RWPE2 (cell line): Measurements from ENCODE around the gene CD320.
A peak's percentile ranks its signal among the peaks of the same experiment; 100 is the strongest.

ENCODE experiments used
- ATAC-seq: fragments of 200-7000 bp; cut with Tn5 transposase; 3 replicates; pipeline ENCODE4 v1.9.1; 2021; ENCODE audit warnings: low read depth
- DNase-seq: peaks from one replicate; pipeline ENCODE4 v3.0.0-alpha.2; 2020; ENCODE audit warnings: low spot score
- H3K27ac ChIP-seq: fragments of 450-650 bp; 2 replicates; pipeline ENCODE4 v1.5.1; 2017; ENCODE audit warnings: mild to moderate bottlenecking; ENCODE audit not compliant: poor library complexity, severe bottlenecking
- H3K27me3 ChIP-seq: fragments of 250-450 bp; sonication (Bioruptor Pico); 2 replicates; pipeline ENCODE4 v1.5.1; 2021; ENCODE audit warnings: mild to moderate bottlenecking, moderate library complexity; ENCODE audit not compliant: insufficient read depth, poor library complexity, severe bottlenecking
- H3K36me3 ChIP-seq: fragments of 250-450 bp; sonication (Bioruptor Pico); 2 replicates; pipeline ENCODE4 v1.5.1; 2020; ENCODE audit warnings: low read depth, mild to moderate bottlenecking, moderate library complexity
- H3K4me1 ChIP-seq: fragments of 250-450 bp; sonication (Bioruptor Pico); 2 replicates; pipeline ENCODE4 v1.5.1; 2021; ENCODE audit warnings: mild to moderate bottlenecking, moderate library complexity; ENCODE audit not compliant: insufficient read depth, poor library complexity, severe bottlenecking
- H3K4me3 ChIP-seq: fragments of 250-450 bp; sonication (Bioruptor Pico); 2 replicates; pipeline ENCODE4 v1.5.1; 2021; ENCODE audit warnings: mild to moderate bottlenecking, moderate library complexity; ENCODE audit not compliant: severe bottlenecking
- H3K9me3 ChIP-seq: fragments of 250-450 bp; sonication (Bioruptor Pico); 2 replicates; pipeline ENCODE4 v1.5.1; 2021; ENCODE audit warnings: mild to moderate bottlenecking, moderate library complexity; ENCODE audit not compliant: severe bottlenecking
- TF ChIP-seq, protein P1 (sequence below): fragments of 450-650 bp; IDR thresholded peaks from one replicate; pipeline ENCODE4 v1.5.1; 2017; ENCODE audit warnings: mild to moderate bottlenecking, moderate library complexity; ENCODE audit not compliant: poor library complexity, severe bottlenecking

Gene CD320

DNA sequence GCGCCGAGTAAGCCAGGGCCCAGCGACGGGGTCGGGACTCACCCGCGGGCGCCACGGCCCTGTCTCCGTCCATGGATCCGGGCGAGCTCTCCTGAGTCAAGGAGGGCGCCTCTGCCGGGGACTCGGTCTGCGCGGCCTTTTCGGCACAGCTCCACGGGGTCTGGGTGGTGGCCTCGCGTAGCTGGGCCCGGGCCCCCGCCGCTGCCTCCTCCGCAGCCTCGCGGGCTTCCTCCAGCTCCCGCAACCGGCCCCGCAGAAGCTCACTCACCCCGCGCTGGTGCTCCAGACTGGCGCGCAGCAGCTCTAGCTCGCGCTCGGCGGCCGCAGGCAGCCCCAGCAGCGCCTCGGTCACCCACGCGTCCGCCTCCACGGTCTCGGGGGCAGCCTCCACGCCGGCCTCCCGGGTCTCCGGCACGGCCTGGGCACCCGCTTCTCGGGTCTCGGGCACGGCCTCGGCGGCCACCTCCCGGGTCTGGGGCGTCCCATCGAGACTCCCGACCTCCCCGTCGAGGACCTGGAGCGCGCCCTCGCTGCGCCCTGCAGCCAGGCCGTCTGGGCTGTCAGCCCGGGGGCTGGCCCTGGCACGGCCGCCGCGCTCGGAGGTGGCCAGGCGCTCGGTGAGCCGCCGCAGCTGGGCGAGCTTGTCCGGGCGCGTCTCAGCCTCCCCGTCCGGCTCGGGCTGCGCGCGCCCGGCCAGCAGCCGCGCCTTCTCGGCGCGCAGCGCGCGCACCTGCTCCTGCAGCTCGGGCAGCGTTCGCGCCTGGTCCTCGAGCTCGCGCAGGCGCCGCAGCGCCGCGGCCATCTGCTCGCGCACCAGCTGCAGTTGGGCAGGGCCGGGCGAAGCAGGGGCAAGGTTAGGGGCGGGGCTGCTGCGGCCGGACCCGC, 26.5 kb upstream of the CD320 start:
- no peaks in the 10 kb centered on the region for H3K4me1 ChIP-seq
- H3K9me3 ChIP-seq: no peaks in the 10 kb centered on the region
- ATAC-seq (peak; percentile 75), DNase-seq (no peak)
- H3K4me3 ChIP-seq: peak overlapping the region; percentile 39
- TF ChIP-seq, protein P1, sequence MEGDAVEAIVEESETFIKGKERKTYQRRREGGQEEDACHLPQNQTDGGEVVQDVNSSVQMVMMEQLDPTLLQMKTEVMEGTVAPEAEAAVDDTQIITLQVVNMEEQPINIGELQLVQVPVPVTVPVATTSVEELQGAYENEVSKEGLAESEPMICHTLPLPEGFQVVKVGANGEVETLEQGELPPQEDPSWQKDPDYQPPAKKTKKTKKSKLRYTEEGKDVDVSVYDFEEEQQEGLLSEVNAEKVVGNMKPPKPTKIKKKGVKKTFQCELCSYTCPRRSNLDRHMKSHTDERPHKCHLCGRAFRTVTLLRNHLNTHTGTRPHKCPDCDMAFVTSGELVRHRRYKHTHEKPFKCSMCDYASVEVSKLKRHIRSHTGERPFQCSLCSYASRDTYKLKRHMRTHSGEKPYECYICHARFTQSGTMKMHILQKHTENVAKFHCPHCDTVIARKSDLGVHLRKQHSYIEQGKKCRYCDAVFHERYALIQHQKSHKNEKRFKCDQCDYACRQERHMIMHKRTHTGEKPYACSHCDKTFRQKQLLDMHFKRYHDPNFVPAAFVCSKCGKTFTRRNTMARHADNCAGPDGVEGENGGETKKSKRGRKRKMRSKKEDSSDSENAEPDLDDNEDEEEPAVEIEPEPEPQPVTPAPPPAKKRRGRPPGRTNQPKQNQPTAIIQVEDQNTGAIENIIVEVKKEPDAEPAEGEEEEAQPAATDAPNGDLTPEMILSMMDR: no peak
- H3K36me3 ChIP-seq: no peaks in the 10 kb centered on the region
- H3K27ac ChIP-seq: no peak overlapping the region
- peaks cover 18% of the 10 kb centered on the region for H3K27me3 ChIP-seq

DNA sequence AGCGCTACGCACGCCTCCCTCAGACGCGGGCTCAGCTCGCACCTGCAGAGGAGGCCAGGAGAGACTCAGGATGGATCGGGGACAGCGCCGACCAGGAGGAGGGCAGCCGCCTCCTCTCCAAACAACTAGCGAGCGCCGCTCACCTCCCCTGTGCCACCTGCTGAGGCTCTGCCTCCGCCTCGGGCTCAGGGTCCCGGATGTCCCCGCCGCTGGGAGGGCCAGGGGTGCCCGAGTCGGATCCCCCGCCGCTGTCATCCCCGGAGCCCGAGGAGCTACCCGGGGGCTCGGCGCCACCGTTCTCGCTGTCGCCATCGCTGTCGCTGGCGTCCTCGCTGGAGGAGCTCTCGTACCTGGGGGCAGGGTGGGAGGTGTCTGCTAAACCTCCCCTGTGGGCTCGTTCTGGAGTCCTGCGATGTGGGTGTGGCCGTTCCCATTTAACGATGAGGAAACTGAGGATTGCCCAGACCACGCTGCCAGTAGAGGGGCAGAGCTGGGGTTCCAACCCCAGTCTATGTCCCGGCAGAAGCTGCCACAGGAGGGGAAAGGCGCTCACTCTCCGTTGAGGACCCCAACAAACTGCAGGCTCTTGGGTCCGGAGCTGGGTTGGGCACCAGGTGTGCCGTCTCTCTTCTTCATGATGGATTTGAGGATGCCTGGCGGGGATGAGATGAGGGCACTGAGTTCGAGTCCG, 25.8 kb upstream of the CD320 start:
- TF ChIP-seq, protein P1: no peak
- ATAC-seq (peak; percentile 22; the same call in 1 of the 3 replicates), DNase-seq (no peak)
- no peaks in the 10 kb centered on the region for H3K9me3 ChIP-seq
- H3K4me3 ChIP-seq: peak overlapping the region; percentile 39
- no peaks in the 10 kb centered on the region for H3K36me3 ChIP-seq
- no peaks in the 10 kb centered on the region for H3K4me1 ChIP-seq
- H3K27ac ChIP-seq: no peak overlapping the region
- peaks cover 18% of the 10 kb centered on the region for H3K27me3 ChIP-seq

DNA sequence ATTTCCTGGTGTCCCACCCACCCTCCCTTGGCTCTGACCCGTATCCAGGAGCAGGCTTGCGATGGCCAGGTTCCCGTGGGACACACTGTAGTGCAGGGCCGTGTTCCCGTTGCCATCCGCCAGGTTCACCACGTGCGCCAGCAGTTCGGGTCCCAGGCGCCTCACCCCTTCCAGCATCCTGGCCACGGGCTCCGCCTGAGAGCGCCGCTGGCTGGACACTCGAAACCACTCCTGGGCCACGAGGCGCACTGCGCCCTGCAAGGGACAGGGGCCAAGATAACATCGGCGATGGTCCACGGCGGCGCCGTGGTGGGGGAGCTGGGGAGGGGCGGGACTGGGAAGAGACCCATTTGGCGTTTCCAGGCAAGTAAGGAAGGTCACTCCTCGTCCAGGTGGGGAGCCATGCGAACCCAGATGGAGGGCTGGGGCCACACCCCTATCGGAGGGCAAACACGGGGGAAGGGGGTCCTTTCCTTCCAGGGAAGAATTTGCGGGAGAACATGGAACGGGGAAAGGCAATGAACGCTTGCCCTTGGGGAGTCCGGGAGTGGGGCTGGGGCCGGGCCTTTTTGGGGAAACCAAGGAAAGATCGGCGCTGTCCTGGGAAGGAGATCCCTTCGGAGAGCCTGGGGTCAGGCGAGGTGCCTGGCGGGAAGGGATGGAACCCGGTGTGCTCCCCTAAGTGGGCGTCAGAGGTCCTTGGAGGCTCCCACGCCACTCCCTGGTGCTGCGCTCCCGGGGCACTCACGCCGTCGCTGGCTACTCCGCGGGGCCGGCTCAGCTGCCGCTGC, 25.0 kb upstream of the CD320 start:
- Histone ChIP-seq H3K36me3 (no peaks in the 10 kb centered on the region), H3K9me3 (no peaks in the 10 kb centered on the region), H3K27me3 (peaks cover 18% of the 10 kb centered on the region), H3K4me3 (no peak overlapping the region), H3K4me1 (no peaks in the 10 kb centered on the region), H3K27ac (no peak overlapping the region)
- TF ChIP-seq, protein P1: no peak
- ATAC-seq (no peak), DNase-seq (no peak)

DNA sequence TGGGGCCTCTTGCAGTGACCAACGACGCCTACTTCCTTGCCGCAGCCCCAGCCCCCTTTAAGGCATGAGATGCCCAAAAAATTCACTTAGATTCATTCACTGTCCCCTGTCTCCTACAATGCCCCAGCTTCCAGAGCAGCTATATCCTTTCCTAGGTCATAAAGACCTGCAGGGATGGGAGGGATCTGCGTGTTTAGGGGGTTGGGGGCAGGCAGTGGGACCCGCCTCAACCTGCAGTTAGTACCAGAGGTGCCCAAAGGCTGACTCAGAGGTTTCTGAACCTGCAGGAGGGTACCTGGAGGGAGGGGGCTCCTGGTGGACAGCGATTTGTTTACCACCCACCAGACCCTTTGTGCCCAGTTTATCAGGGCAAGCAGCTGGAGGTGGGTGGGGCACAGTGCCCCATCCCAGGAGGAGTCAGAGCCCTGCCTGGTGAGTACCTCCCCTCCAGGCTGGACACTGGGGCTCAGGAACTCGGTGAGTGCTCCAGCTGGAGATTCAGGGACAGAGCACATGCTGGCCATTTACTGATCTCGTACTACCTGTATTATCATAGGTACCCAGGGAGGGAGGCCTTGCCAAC, 23.2 kb upstream of the CD320 start:
- TF ChIP-seq, protein P1: no peak
- no peaks in the 10 kb centered on the region for H3K4me1 ChIP-seq
- no peaks in the 10 kb centered on the region for H3K9me3 ChIP-seq
- no peak overlapping the region for H3K27ac ChIP-seq
- peaks cover 18% of the 10 kb centered on the region for H3K27me3 ChIP-seq
- DNase-seq: no peak
- H3K36me3 ChIP-seq: no peaks in the 10 kb centered on the region
- ATAC-seq: no peak
- no peak overlapping the region for H3K4me3 ChIP-seq
